Activated CD8-positive, alpha-beta memory T cell treated with anti-CD3 and anti-CD28 coated beads for 24 hours (primary cell): ENCODE measurements around the gene ALPI.

Source experiments
- DNase-seq: peaks from one replicate; pipeline ENCODE4 v3.0.0-alpha.2; 2020

Gene ALPI

GRCh38 chr2:232502911-232503808 is 47.2 kb downstream of the ALPI start:
- DNase-seq = peak; percentile 70

- DNase-seq = no peak
Measured at GRCh38 chr2:232503809-232504323, 47.9 kb downstream of the ALPI start.

- no peak for DNase-seq
Measured at GRCh38 chr2:232504438-232504837, 48.5 kb downstream of the ALPI start.

GRCh38 chr2:232505856-232506255 is 49.9 kb downstream of the ALPI start:
- no peak for DNase-seq

- no peak for DNase-seq
Measured at GRCh38 chr2:232506709-232507108, 50.8 kb downstream of the ALPI start.

GRCh38 chr2:232508251-232508650 is 52.3 kb downstream of the ALPI start:
- no peak for DNase-seq
